ENCODE results near the gene ACAP2. TPM values are rescaled to one million over a fixed set of nuclear protein-coding genes. Genes with fewer than 3 reads are reported as not detected.

Gene ACAP2
- total RNA-seq, 1 experiment from 2014 or later, result 42.0 TPM

DNA sequence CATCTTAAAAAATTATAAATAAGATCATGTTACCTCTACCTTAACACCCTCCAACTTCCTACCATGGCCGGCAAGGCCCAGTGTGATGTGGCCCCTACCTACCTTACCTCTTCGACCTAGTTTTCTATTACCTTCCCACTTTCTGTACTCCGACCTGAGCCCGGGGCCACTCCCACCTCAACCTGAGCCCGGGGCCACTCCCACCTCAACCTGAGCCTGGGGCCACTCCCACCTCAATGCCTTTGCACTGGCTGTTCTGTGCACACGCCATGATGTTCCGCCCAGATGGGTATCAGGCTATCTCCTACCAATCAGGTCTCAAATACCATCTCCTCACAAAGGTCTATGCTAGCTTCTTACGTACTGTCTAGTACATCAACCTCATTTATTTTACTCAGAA, 105.1 kb downstream of the ACAP2 start:
- H3K4me1 Mint-ChIP-seq, result peaks cover 4% of the 10 kb centered on the region
- CTCF ChIA-PET, result interaction anchor here (0.6 to 1.5 kb wide), 2 partner anchors 11 to 67 kb away, joined by 7 to 8 read pairs; partner anchors contain the start of gene XXYLT1
- TF ChIP-seq, protein P1, sequence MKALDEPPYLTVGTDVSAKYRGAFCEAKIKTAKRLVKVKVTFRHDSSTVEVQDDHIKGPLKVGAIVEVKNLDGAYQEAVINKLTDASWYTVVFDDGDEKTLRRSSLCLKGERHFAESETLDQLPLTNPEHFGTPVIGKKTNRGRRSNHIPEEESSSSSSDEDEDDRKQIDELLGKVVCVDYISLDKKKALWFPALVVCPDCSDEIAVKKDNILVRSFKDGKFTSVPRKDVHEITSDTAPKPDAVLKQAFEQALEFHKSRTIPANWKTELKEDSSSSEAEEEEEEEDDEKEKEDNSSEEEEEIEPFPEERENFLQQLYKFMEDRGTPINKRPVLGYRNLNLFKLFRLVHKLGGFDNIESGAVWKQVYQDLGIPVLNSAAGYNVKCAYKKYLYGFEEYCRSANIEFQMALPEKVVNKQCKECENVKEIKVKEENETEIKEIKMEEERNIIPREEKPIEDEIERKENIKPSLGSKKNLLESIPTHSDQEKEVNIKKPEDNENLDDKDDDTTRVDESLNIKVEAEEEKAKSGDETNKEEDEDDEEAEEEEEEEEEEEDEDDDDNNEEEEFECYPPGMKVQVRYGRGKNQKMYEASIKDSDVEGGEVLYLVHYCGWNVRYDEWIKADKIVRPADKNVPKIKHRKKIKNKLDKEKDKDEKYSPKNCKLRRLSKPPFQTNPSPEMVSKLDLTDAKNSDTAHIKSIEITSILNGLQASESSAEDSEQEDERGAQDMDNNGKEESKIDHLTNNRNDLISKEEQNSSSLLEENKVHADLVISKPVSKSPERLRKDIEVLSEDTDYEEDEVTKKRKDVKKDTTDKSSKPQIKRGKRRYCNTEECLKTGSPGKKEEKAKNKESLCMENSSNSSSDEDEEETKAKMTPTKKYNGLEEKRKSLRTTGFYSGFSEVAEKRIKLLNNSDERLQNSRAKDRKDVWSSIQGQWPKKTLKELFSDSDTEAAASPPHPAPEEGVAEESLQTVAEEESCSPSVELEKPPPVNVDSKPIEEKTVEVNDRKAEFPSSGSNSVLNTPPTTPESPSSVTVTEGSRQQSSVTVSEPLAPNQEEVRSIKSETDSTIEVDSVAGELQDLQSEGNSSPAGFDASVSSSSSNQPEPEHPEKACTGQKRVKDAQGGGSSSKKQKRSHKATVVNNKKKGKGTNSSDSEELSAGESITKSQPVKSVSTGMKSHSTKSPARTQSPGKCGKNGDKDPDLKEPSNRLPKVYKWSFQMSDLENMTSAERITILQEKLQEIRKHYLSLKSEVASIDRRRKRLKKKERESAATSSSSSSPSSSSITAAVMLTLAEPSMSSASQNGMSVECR (CRISPR knock-in tag; IDR thresholded peaks at IDR 0.05; ENCODE audit: borderline replicate concordance), result no peak
- TF ChIP-seq GTF2I (CRISPR knock-in tag; conservative IDR thresholded peaks at IDR 0.05) (no peak), ZNF396 (CRISPR knock-in tag; IDR thresholded peaks at IDR 0.05; ENCODE audit: borderline replicate concordance) (no peak), ZNF671 (CRISPR knock-in tag; IDR thresholded peaks at IDR 0.05) (no peak), FOXJ3 (CRISPR knock-in tag; IDR thresholded peaks at IDR 0.05; ENCODE audit: borderline replicate concordance) (no peak), ELF4 (CRISPR knock-in tag; IDR thresholded peaks at IDR 0.05; ENCODE audit: low read depth) (no peak), HMGA2 (CRISPR knock-in tag; IDR thresholded peaks at IDR 0.05) (no peak), OVOL2 (CRISPR knock-in tag; IDR thresholded peaks at IDR 0.05; ENCODE audit: borderline replicate concordance) (no peak)
- TF ChIP-seq, protein P2, sequence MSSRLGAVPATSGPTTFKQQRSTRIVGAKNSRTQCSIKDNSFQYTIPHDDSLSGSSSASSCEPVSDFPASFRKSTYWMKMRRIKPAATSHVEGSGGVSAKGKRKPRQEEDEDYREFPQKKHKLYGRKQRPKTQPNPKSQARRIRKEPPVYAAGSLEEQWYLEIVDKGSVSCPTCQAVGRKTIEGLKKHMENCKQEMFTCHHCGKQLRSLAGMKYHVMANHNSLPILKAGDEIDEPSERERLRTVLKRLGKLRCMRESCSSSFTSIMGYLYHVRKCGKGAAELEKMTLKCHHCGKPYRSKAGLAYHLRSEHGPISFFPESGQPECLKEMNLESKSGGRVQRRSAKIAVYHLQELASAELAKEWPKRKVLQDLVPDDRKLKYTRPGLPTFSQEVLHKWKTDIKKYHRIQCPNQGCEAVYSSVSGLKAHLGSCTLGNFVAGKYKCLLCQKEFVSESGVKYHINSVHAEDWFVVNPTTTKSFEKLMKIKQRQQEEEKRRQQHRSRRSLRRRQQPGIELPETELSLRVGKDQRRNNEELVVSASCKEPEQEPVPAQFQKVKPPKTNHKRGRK (CRISPR knock-in tag; IDR thresholded peaks at IDR 0.05; ENCODE audit: borderline replicate concordance), result no peak
- TF ChIP-seq, protein P3, sequence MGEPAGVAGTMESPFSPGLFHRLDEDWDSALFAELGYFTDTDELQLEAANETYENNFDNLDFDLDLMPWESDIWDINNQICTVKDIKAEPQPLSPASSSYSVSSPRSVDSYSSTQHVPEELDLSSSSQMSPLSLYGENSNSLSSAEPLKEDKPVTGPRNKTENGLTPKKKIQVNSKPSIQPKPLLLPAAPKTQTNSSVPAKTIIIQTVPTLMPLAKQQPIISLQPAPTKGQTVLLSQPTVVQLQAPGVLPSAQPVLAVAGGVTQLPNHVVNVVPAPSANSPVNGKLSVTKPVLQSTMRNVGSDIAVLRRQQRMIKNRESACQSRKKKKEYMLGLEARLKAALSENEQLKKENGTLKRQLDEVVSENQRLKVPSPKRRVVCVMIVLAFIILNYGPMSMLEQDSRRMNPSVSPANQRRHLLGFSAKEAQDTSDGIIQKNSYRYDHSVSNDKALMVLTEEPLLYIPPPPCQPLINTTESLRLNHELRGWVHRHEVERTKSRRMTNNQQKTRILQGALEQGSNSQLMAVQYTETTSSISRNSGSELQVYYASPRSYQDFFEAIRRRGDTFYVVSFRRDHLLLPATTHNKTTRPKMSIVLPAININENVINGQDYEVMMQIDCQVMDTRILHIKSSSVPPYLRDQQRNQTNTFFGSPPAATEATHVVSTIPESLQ (CRISPR knock-in tag; IDR thresholded peaks at IDR 0.05), result no peak
- TF ChIP-seq, protein P4, sequence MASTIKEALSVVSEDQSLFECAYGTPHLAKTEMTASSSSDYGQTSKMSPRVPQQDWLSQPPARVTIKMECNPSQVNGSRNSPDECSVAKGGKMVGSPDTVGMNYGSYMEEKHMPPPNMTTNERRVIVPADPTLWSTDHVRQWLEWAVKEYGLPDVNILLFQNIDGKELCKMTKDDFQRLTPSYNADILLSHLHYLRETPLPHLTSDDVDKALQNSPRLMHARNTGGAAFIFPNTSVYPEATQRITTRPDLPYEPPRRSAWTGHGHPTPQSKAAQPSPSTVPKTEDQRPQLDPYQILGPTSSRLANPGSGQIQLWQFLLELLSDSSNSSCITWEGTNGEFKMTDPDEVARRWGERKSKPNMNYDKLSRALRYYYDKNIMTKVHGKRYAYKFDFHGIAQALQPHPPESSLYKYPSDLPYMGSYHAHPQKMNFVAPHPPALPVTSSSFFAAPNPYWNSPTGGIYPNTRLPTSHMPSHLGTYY (CRISPR knock-in tag; IDR thresholded peaks at IDR 0.05), result no peak
- TF ChIP-seq, protein P5, sequence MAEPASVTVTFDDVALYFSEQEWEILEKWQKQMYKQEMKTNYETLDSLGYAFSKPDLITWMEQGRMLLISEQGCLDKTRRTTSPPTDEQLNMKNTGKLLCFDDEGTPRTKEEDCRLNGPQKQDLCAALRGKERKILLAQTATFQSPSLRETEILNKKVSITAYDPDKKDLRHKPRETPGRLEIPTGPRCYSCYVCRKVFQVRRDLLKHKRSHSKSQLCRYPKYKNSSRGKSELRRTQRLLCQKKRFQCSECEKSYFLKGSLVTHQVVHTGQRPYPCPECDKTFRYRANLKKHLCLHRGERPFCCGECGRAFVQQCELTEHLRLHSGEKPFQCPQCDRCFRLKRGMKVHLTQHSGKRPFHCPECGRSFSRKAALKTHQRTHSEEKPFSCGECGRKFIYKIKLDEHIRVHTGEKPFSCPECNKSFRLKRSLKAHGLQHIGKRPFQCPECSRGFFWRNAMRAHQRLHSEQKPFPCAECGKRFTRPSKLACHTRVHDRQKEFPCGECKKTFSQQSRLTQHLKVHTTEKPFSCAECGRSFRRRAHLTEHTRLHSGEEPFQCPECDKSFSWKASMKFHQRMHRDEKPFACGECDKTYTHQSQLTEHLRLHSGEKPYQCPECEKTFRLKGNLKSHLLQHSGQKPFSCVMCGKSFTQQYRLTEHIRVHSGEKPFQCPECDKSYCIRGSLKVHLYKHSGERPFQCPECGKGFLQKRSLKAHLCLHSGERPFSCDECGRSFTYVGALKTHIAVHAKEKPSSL (CRISPR knock-in tag; conservative IDR thresholded peaks at IDR 0.05), result no peak
- TF ChIP-seq, protein P6, sequence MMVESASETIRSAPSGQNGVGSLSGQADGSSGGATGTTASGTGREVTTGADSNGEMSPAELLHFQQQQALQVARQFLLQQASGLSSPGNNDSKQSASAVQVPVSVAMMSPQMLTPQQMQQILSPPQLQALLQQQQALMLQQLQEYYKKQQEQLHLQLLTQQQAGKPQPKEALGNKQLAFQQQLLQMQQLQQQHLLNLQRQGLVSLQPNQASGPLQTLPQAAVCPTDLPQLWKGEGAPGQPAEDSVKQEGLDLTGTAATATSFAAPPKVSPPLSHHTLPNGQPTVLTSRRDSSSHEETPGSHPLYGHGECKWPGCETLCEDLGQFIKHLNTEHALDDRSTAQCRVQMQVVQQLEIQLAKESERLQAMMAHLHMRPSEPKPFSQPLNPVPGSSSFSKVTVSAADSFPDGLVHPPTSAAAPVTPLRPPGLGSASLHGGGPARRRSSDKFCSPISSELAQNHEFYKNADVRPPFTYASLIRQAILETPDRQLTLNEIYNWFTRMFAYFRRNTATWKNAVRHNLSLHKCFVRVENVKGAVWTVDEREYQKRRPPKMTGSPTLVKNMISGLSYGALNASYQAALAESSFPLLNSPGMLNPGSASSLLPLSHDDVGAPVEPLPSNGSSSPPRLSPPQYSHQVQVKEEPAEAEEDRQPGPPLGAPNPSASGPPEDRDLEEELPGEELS (CRISPR knock-in tag; IDR thresholded peaks at IDR 0.05), result no peak
- TF ChIP-seq, protein P7, sequence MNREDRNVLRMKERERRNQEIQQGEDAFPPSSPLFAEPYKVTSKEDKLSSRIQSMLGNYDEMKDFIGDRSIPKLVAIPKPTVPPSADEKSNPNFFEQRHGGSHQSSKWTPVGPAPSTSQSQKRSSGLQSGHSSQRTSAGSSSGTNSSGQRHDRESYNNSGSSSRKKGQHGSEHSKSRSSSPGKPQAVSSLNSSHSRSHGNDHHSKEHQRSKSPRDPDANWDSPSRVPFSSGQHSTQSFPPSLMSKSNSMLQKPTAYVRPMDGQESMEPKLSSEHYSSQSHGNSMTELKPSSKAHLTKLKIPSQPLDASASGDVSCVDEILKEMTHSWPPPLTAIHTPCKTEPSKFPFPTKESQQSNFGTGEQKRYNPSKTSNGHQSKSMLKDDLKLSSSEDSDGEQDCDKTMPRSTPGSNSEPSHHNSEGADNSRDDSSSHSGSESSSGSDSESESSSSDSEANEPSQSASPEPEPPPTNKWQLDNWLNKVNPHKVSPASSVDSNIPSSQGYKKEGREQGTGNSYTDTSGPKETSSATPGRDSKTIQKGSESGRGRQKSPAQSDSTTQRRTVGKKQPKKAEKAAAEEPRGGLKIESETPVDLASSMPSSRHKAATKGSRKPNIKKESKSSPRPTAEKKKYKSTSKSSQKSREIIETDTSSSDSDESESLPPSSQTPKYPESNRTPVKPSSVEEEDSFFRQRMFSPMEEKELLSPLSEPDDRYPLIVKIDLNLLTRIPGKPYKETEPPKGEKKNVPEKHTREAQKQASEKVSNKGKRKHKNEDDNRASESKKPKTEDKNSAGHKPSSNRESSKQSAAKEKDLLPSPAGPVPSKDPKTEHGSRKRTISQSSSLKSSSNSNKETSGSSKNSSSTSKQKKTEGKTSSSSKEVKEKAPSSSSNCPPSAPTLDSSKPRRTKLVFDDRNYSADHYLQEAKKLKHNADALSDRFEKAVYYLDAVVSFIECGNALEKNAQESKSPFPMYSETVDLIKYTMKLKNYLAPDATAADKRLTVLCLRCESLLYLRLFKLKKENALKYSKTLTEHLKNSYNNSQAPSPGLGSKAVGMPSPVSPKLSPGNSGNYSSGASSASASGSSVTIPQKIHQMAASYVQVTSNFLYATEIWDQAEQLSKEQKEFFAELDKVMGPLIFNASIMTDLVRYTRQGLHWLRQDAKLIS (CRISPR knock-in tag; IDR thresholded peaks at IDR 0.05; ENCODE audit: borderline replicate concordance), result no peak
- TF ChIP-seq, protein P8, sequence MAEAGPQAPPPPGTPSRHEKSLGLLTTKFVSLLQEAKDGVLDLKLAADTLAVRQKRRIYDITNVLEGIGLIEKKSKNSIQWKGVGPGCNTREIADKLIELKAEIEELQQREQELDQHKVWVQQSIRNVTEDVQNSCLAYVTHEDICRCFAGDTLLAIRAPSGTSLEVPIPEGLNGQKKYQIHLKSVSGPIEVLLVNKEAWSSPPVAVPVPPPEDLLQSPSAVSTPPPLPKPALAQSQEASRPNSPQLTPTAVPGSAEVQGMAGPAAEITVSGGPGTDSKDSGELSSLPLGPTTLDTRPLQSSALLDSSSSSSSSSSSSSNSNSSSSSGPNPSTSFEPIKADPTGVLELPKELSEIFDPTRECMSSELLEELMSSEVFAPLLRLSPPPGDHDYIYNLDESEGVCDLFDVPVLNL (CRISPR knock-in tag; IDR thresholded peaks at IDR 0.05; ENCODE audit: borderline replicate concordance, low read depth), result no peak
- TF ChIP-seq, protein P9, sequence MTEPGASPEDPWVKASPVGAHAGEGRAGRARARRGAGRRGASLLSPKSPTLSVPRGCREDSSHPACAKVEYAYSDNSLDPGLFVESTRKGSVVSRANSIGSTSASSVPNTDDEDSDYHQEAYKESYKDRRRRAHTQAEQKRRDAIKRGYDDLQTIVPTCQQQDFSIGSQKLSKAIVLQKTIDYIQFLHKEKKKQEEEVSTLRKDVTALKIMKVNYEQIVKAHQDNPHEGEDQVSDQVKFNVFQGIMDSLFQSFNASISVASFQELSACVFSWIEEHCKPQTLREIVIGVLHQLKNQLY (CRISPR knock-in tag; IDR thresholded peaks at IDR 0.05), result no peak

More for the DNA sequence above, 105.1 kb downstream of the ACAP2 start:
- DNase-seq (ENCODE audit: low spot score) (peak; percentile 60), ATAC-seq (peak; percentile 99)
- Mint-ChIP-seq H3K9me3 (no peaks in the 10 kb centered on the region), H3K27me3 (ENCODE audit: low read depth) (no peaks in the 10 kb centered on the region), H3K4me3 (no peak overlapping the region), H3K36me3 (peaks cover 6% of the 10 kb centered on the region), H3K27ac (peak overlapping the region; percentile 38; the same call in 1 of the 2 replicates)
- POLR2A ChIA-PET, result no interaction called here
